BE2C (cell line): ENCODE data around the gene HOMER3.

Experiments
- DNase-seq: peaks from one replicate; pipeline ENCODE4 v3.0.0-alpha.2; 2020
- H3K27me3 ChIP-seq: fragments of 250-450 bp; sonication (Bioruptor Pico); 2 replicates; pipeline ENCODE4 v1.5.1; 2020; ENCODE audit warnings: mild to moderate bottlenecking
- H3K36me3 ChIP-seq: fragments of 250-450 bp; sonication (Bioruptor Pico); 2 replicates; pipeline ENCODE4 v1.5.1; 2020; ENCODE audit warnings: mild to moderate bottlenecking
- H3K4me1 ChIP-seq: fragments of 250-450 bp; sonication (Bioruptor Pico); 2 replicates; pipeline ENCODE4 v1.5.1; 2020
- H3K4me3 ChIP-seq: 2 replicates; pipeline ENCODE4 v1.5.1; 2011; ENCODE audit warnings: low read depth, low read length
- H3K9me3 ChIP-seq: fragments of 250-450 bp; sonication (Bioruptor Pico); 2 replicates; pipeline ENCODE4 v1.5.1; 2020
- CTCF ChIP-seq: IDR thresholded peaks from 2 replicates; pipeline ENCODE4 v1.5.1; 2012; ENCODE audit warnings: mild to moderate bottlenecking, low read depth, low read length

Gene HOMER3

GRCh38 chr19:18899624-18900560 lies 41.1 kb downstream of the HOMER3 start:
- no peaks in the 10 kb centered on the region for H3K9me3 ChIP-seq
- no peak for TF ChIP-seq CTCF
- H3K36me3 ChIP-seq = no peaks in the 10 kb centered on the region
- H3K4me3 ChIP-seq = no peak overlapping the region
- DNase-seq = no peak
- H3K27me3 ChIP-seq = no peaks in the 10 kb centered on the region
- peaks cover 7% of the 10 kb centered on the region for H3K4me1 ChIP-seq

GRCh38 chr19:18898607-18899408 lies 42.2 kb downstream of the HOMER3 start:
- Histone ChIP-seq H3K4me3 (no peak overlapping the region), H3K36me3 (no peaks in the 10 kb centered on the region), H3K9me3 (no peaks in the 10 kb centered on the region), H3K27me3 (no peaks in the 10 kb centered on the region), H3K4me1 (peaks cover 9% of the 10 kb centered on the region)
- no peak for TF ChIP-seq CTCF
- no peak for DNase-seq

GRCh38 chr19:18898081-18898606 lies 42.9 kb downstream of the HOMER3 start:
- Histone ChIP-seq H3K4me1 (peaks cover 12% of the 10 kb centered on the region), H3K4me3 (no peak overlapping the region), H3K27me3 (no peaks in the 10 kb centered on the region), H3K9me3 (no peaks in the 10 kb centered on the region), H3K36me3 (no peaks in the 10 kb centered on the region)
- DNase-seq = peak; percentile 42
- no peak for TF ChIP-seq CTCF

- no peak for TF ChIP-seq CTCF
- H3K27me3 ChIP-seq = no peaks in the 10 kb centered on the region
These were observed 43.7 kb downstream of the HOMER3 start for GRCh38 chr19:18897094-18898029.

GRCh38 chr19:18896421-18896841 lies 44.6 kb downstream of the HOMER3 start:
- no peaks in the 10 kb centered on the region for H3K36me3 ChIP-seq
- H3K4me3 ChIP-seq = no peak overlapping the region
- TF ChIP-seq CTCF = no peak
- no peaks in the 10 kb centered on the region for H3K27me3 ChIP-seq
- peaks cover 12% of the 10 kb centered on the region for H3K4me1 ChIP-seq
- H3K9me3 ChIP-seq = no peaks in the 10 kb centered on the region
- no peak for DNase-seq

More at GRCh38 chr19:18897094-18898029, 43.7 kb downstream of the HOMER3 start:
- peaks cover 12% of the 10 kb centered on the region for H3K4me1 ChIP-seq
- no peak overlapping the region for H3K4me3 ChIP-seq
- H3K9me3 ChIP-seq = no peaks in the 10 kb centered on the region
- no peak for DNase-seq
- no peaks in the 10 kb centered on the region for H3K36me3 ChIP-seq
